OCI-LY7 (cell line): ENCODE measurements around the gene ADSS1. TPM values are rescaled to one million over a fixed set of nuclear protein-coding genes. Genes with fewer than 3 reads are reported as not detected.

Experiments used
- BruUV-seq: library from RNA; stranded (reverse); fragments of 400-500 nt; replicated peaks from 2 replicates; lab custom pipeline; 2021; lab: Mats Ljungman, UMichigan
- CTCF ChIA-PET: fragments of 300-600 bp; sonication (Branson Sonifier 250); formaldehyde crosslinking; loops from one replicate; lab custom pipeline; 2022; ENCODE audit warnings: antibody characterized with exemption; ENCODE audit not compliant: unreplicated experiment; lab: Charles Lee
- POLR2A ChIA-PET: fragments of 300-600 bp; sonication (Branson Sonifier 250); formaldehyde crosslinking; loops from one replicate; lab custom pipeline; 2022; ENCODE audit warnings: antibody characterized with exemption; lab: Charles Lee
- DNase-seq: peaks from one replicate; pipeline ENCODE4 v3.0.0-alpha.2; 2015; ENCODE audit warnings: low spot score
- H2AFZ ChIP-seq: fragments of 200-600 bp; sonication (generic), shearing (Covaris generic); 2 replicates; pipeline ENCODE4 v1.6.1; 2014; ENCODE audit warnings: mild to moderate bottlenecking, antibody characterized with exemption, low read length, moderate library complexity
- H3K27ac ChIP-seq: fragments of 200-600 bp; sonication (generic); 2 replicates; pipeline ENCODE4 v1.5.1; 2014; ENCODE audit warnings: mixed run types, low read depth, mild to moderate bottlenecking, moderate library complexity, low read length, inconsistent platforms; ENCODE audit not compliant: poor library complexity, severe bottlenecking
- H3K36me3 ChIP-seq: fragments of 200-600 bp; sonication (generic); 2 replicates; pipeline ENCODE4 v1.6.1; 2014; ENCODE audit warnings: mild to moderate bottlenecking, antibody characterized with exemption, low read length, moderate library complexity, mixed read lengths; ENCODE audit not compliant: insufficient read depth
- H3K4me1 ChIP-seq: fragments of 200-600 bp; sonication (generic); 2 replicates; pipeline ENCODE4 v1.5.1; 2014; ENCODE audit warnings: mild to moderate bottlenecking, low read length; ENCODE audit not compliant: insufficient read depth, poor library complexity, severe bottlenecking
- H3K4me2 ChIP-seq: fragments of 200-600 bp; sonication (generic); 2 replicates; pipeline ENCODE4 v1.6.1; 2014; ENCODE audit warnings: mild to moderate bottlenecking, low read length
- H3K4me3 ChIP-seq: fragments of 200-600 bp; sonication (generic); 2 replicates; pipeline ENCODE4 v1.5.1; 2014; ENCODE audit warnings: mild to moderate bottlenecking, low read depth, low read length; ENCODE audit not compliant: poor library complexity, severe bottlenecking
- H3K79me2 ChIP-seq: fragments of 200-600 bp; sonication (generic); 2 replicates; pipeline ENCODE4 v1.6.1; 2016; ENCODE audit warnings: low read depth, mild to moderate bottlenecking, low read length, moderate library complexity, mixed read lengths; ENCODE audit not compliant: insufficient read depth
- H3K9me2 ChIP-seq: fragments of 200-600 bp; sonication (generic); 2 replicates; pipeline ENCODE4 v1.6.1; 2016; ENCODE audit warnings: mild to moderate bottlenecking, low read length, mixed read lengths; ENCODE audit not compliant: insufficient read depth
- H3K9me3 ChIP-seq: fragments of 200-600 bp; sonication (generic); 2 replicates; pipeline ENCODE4 v1.6.1; 2014; ENCODE audit warnings: mild to moderate bottlenecking, mixed run types, low read length, mixed read lengths
- H4K20me1 ChIP-seq: fragments of 200-600 bp; sonication (generic); 2 replicates; pipeline ENCODE4 v1.6.1; 2014; ENCODE audit warnings: mild to moderate bottlenecking, antibody characterized with exemption, low read length, moderate library complexity, mixed read lengths; ENCODE audit not compliant: insufficient read depth
- EZH2phosphoT487 ChIP-seq: fragments of 200-600 bp; sonication (generic); IDR thresholded peaks from 2 replicates; pipeline ENCODE4 v1.6.1; 2018; ENCODE audit warnings: low read depth, borderline replicate concordance, mild to moderate bottlenecking, mixed run types, antibody characterized with exemption, low read length, moderate library complexity, mixed read lengths
- intact Hi-C: fragments of 100-400 bp; cut with micrococcal nuclease; formaldehyde crosslinking; loops from one replicate; pipeline ENCODE4 v1.10.0; 2022; ENCODE audit not compliant: unreplicated experiment
- total RNA-seq, 2 experiments: library from RNA; depleted of rRNA in 1 of 2; stranded (reverse); fragments of >200 nt in 1 of 2; shearing (Covaris generic) in 1 of 2; gene quantifications; 2 replicates each; pipeline ENCODE4 v1.2.3, GENCODE V29; 2014 to 2022
- TF ChIP-seq, protein P1 (sequence below): fragments of 200-600 bp; sonication (generic); conservative IDR thresholded peaks from 2 replicates; pipeline ENCODE4 v1.5.1; 2014; ENCODE audit warnings: mild to moderate bottlenecking, antibody characterized with exemption, low read length, moderate library complexity, mixed read lengths

The ADSS1 gene
- total RNA-seq, 2 experiments from 2014 or later: 2.8 TPM; not detected in 1

DNA sequence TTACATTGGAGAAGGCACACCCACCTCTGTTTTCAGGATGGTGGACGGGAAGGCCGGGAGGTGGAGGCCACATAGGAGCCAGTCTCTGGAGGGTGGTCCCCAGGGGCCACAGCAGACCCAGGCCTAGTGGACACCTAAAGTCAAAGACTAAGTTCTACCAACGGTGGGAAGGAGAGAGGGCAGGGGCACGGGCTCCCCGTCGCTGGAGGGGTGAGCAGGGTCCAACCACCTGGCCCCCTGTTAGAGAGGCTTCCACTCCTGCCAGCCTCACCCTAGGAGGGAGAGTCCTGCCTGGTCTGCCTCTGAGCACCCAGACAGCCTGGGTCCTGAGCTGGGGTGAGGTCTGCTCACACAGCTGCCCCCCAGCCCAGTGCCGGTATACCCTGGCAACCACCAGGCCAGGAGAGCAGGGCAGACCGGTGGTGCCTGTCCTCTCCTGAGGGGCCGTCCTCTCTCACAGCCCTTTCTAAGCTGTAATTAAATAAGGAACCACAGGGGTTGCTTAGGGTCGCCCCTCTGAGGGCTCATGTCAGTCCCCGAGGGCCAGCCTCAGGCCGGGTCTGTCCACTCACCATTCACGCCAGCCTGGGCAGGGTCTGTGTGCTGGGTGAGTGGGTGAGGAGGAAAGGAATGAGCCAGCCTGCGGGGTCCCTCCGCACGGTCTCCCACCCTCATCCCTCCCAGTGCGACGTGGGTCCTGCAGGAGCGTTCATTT, 32.3 kb upstream of the ADSS1 start:
- Histone ChIP-seq H3K4me3 (peak overlapping the region; percentile 86), H2AFZ (no peak overlapping the region), H3K4me2 (peak overlapping the region; percentile 81), H3K4me1 (peaks cover 40% of the 10 kb centered on the region), H3K9me3 (no peaks in the 10 kb centered on the region), H4K20me1 (0 out of 2 replicates have a peak, but pooled peaks cover 5% of the 10 kb centered on the region), H3K27ac (no peak overlapping the region), H3K79me2 (peaks cover 14% of the 10 kb centered on the region; the same call in 1 of the 2 replicates), H3K9me2 (no peaks in the 10 kb centered on the region), H3K36me3 (peaks cover 6% of the 10 kb centered on the region; the same call in 1 of the 2 replicates)
- BruUV-seq: no TSS peak
- no peak for TF ChIP-seq EZH2phosphoT487
- TF ChIP-seq, protein P1, sequence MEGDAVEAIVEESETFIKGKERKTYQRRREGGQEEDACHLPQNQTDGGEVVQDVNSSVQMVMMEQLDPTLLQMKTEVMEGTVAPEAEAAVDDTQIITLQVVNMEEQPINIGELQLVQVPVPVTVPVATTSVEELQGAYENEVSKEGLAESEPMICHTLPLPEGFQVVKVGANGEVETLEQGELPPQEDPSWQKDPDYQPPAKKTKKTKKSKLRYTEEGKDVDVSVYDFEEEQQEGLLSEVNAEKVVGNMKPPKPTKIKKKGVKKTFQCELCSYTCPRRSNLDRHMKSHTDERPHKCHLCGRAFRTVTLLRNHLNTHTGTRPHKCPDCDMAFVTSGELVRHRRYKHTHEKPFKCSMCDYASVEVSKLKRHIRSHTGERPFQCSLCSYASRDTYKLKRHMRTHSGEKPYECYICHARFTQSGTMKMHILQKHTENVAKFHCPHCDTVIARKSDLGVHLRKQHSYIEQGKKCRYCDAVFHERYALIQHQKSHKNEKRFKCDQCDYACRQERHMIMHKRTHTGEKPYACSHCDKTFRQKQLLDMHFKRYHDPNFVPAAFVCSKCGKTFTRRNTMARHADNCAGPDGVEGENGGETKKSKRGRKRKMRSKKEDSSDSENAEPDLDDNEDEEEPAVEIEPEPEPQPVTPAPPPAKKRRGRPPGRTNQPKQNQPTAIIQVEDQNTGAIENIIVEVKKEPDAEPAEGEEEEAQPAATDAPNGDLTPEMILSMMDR: no peak
- no peak for DNase-seq
- intact Hi-C loops: no loop called here
- ChIA-PET POLR2A (no interaction called here), CTCF (interaction anchor here (0.6 kb wide), 1 partner anchor 12 kb away, joined by 3 read pairs; no protein-coding TSS in a partner anchor)

DNA sequence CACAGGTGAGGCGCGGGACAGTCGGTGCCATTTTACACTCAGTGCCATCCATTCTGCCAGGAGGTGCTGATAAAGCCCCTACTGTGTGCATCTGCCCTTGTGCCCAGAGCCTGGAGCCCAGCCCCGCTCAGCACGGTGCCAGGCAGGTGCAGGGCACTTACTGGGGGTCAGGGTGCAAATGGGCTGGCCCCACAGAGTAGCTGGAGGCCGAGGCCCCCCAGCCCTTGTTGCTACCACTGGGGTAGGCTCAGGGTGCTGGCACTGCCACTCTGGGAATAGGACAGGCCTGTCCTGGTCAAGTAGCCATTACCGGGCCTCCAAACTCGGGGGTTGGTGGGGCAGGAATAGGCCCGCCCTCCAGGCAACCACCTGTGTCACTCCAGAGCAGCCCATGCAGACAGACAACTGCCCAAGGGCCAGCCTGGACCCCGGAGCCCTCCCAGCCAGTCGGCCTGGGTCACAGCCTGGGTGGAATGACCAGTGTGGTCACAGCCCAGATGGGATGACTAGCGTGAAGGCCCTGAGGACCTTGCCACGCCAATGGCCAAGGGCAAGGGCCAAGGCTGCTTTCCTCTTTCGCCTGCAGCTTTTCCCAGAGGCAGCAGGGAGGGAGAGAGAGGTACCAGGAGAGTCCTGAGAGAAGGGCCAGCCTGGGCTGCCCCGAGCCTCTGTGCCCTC, 31.6 kb upstream of the ADSS1 start:
- Histone ChIP-seq H3K36me3 (peaks cover 6% of the 10 kb centered on the region; the same call in 1 of the 2 replicates), H4K20me1 (0 out of 2 replicates have a peak, but pooled peaks cover 5% of the 10 kb centered on the region), H3K79me2 (peaks cover 14% of the 10 kb centered on the region; the same call in 1 of the 2 replicates), H3K27ac (no peak overlapping the region), H2AFZ (no peak overlapping the region), H3K4me2 (no peak overlapping the region), H3K9me3 (no peaks in the 10 kb centered on the region), H3K4me3 (no peak overlapping the region), H3K4me1 (peaks cover 33% of the 10 kb centered on the region), H3K9me2 (no peaks in the 10 kb centered on the region)
- BruUV-seq: no TSS peak
- POLR2A ChIA-PET: no interaction called here
- TF ChIP-seq, protein P1: no peak
- no peak for TF ChIP-seq EZH2phosphoT487
- intact Hi-C loops: no loop called here
- CTCF ChIA-PET: interaction anchor here (0.6 kb wide), 1 partner anchor 12 kb away, joined by 3 read pairs; no protein-coding TSS in a partner anchor
- DNase-seq: no peak
